OCI-LY3 (cell line): ENCODE data around the gene GRIK4.

Source experiments
- H2AFZ ChIP-seq: fragments of 200-600, 300-600 bp; shearing (Covaris generic); 2 replicates; pipeline ENCODE4 v1.6.0; 2014; ENCODE audit warnings: antibody characterized with exemption, low read depth, low read length
- H3K27ac ChIP-seq: fragments of 200-600, 300-600 bp; sonication (generic); 2 replicates; pipeline ENCODE4 v1.5.1; 2014; ENCODE audit warnings: mild to moderate bottlenecking, low read length, moderate library complexity, mixed read lengths
- H3K27me3 ChIP-seq: fragments of 200-600, 300-600 bp; sonication (generic); 2 replicates; pipeline ENCODE4 v1.6.1; 2014; ENCODE audit warnings: low read depth, low read length, mixed read lengths
- H3K36me3 ChIP-seq: fragments of 200-600, 300-600 bp; sonication (generic); replicated peaks from 2 replicates; pipeline ENCODE3; 2014; ENCODE audit warnings: low read depth, low read length, mixed read lengths
- H3K4me1 ChIP-seq: fragments of 300-600, 200-600 bp; sonication (generic); 2 replicates; pipeline ENCODE4 v1.6.1; 2014; ENCODE audit warnings: low read length, mixed read lengths
- H3K4me2 ChIP-seq: fragments of 200-600, 300-600 bp; sonication (generic); 2 replicates; pipeline ENCODE4 v1.6.1; 2014; ENCODE audit warnings: low read length, mixed read lengths
- H3K4me3 ChIP-seq: fragments of 300-600, 200-600 bp; sonication (generic); 2 replicates; pipeline ENCODE4 v1.5.1; 2014; ENCODE audit warnings: antibody characterized with exemption, mild to moderate bottlenecking, low read length, moderate library complexity
- H3K79me2 ChIP-seq: fragments of 300-600, 200-600 bp; shearing (Covaris generic); 2 replicates; pipeline ENCODE4 v1.6.1; 2014; ENCODE audit warnings: mild to moderate bottlenecking, low read length, mixed read lengths
- H3K9ac ChIP-seq: fragments of 300-600, 200-600 bp; shearing (Covaris generic); 2 replicates; pipeline ENCODE4 v1.6.0; 2014; ENCODE audit warnings: mild to moderate bottlenecking, low read length, moderate library complexity
- H3K9me3 ChIP-seq: fragments of 200-600, 300-600 bp; shearing (Covaris generic); 2 replicates; pipeline ENCODE4 v1.6.1; 2014; ENCODE audit warnings: low read length, mixed read lengths; ENCODE audit not compliant: insufficient read depth
- H4K20me1 ChIP-seq: fragments of 200-600, 300-600 bp; sonication (generic); 2 replicates; pipeline ENCODE4 v1.6.1; 2016; ENCODE audit warnings: low read length, mixed read lengths; ENCODE audit not compliant: insufficient read depth
- CTCF ChIP-seq: fragments of 200-600, 300-600 bp; sonication (generic); IDR thresholded peaks from 2 replicates; pipeline ENCODE4 v1.5.1; 2014; ENCODE audit warnings: antibody characterized with exemption, low read length, low read depth
- EZH2phosphoT487 ChIP-seq: fragments of 200-600 bp; shearing (Covaris generic); IDR thresholded peaks from 2 replicates; pipeline ENCODE4 v1.6.1; 2018; ENCODE audit warnings: antibody characterized with exemption, mixed run types, low read depth

GRIK4 gene

GRCh38 chr11:120637131-120637530 is 125.6 kb downstream of the GRIK4 start:
- H4K20me1 ChIP-seq = no peaks in the 10 kb centered on the region
- TF ChIP-seq CTCF (no peak), EZH2phosphoT487 (no peak)
- no peak overlapping the region for H3K4me2 ChIP-seq
- no peaks in the 10 kb centered on the region for H3K9me3 ChIP-seq
- H3K79me2 ChIP-seq = no peaks in the 10 kb centered on the region
- no peaks in the 10 kb centered on the region for H3K36me3 ChIP-seq
- peaks cover 19% of the 10 kb centered on the region for H3K4me1 ChIP-seq
- no peak overlapping the region for H3K9ac ChIP-seq
- H3K27me3 ChIP-seq = peaks cover 13% of the 10 kb centered on the region
- no peak overlapping the region for H3K27ac ChIP-seq
- no peak overlapping the region for H2AFZ ChIP-seq
- no peak overlapping the region for H3K4me3 ChIP-seq

GRCh38 chr11:120642196-120642894 is 130.8 kb downstream of the GRIK4 start:
- Histone ChIP-seq H3K4me1 (no peaks in the 10 kb centered on the region), H4K20me1 (no peaks in the 10 kb centered on the region), H3K4me2 (no peak overlapping the region), H2AFZ (no peak overlapping the region), H3K79me2 (no peaks in the 10 kb centered on the region), H3K36me3 (no peaks in the 10 kb centered on the region), H3K27ac (no peak overlapping the region), H3K4me3 (no peak overlapping the region), H3K9me3 (no peaks in the 10 kb centered on the region), H3K27me3 (peaks cover 19% of the 10 kb centered on the region), H3K9ac (no peak overlapping the region)
- no peak for TF ChIP-seq EZH2phosphoT487
- TF ChIP-seq CTCF = no peak

GRCh38 chr11:120643284-120643683 is 131.7 kb downstream of the GRIK4 start:
- no peaks in the 10 kb centered on the region for H3K9me3 ChIP-seq
- H3K9ac ChIP-seq = no peak overlapping the region
- no peaks in the 10 kb centered on the region for H3K36me3 ChIP-seq
- no peak for TF ChIP-seq CTCF
- no peak for TF ChIP-seq EZH2phosphoT487
- H3K4me1 ChIP-seq = no peaks in the 10 kb centered on the region
- no peak overlapping the region for H3K4me3 ChIP-seq
- peaks cover 21% of the 10 kb centered on the region for H3K27me3 ChIP-seq
- no peak overlapping the region for H3K4me2 ChIP-seq
- no peak overlapping the region for H3K27ac ChIP-seq
- H4K20me1 ChIP-seq = no peaks in the 10 kb centered on the region
- no peak overlapping the region for H2AFZ ChIP-seq
- no peaks in the 10 kb centered on the region for H3K79me2 ChIP-seq

GRCh38 chr11:120645639-120646038 is 134.1 kb downstream of the GRIK4 start:
- Histone ChIP-seq H3K9me3 (no peaks in the 10 kb centered on the region), H4K20me1 (no peaks in the 10 kb centered on the region), H3K36me3 (no peaks in the 10 kb centered on the region), H3K4me1 (peaks cover 4% of the 10 kb centered on the region; the same call in 1 of the 2 replicates), H3K9ac (no peak overlapping the region), H3K4me2 (no peak overlapping the region), H2AFZ (no peak overlapping the region), H3K79me2 (no peaks in the 10 kb centered on the region), H3K4me3 (no peak overlapping the region), H3K27me3 (peaks cover 19% of the 10 kb centered on the region), H3K27ac (no peak overlapping the region)
- no peak for TF ChIP-seq EZH2phosphoT487
- TF ChIP-seq CTCF = no peak
